Middle frontal gyrus (tissue), 1 donor: ENCODE data around the gene MS4A10.

Source experiments
- DNase-seq: peaks from one replicate; pipeline ENCODE4 v3.0.0-alpha.2; 2015; ENCODE audit warnings: low spot score; ENCODE audit errors: extremely low spot score

Gene MS4A10

DNA sequence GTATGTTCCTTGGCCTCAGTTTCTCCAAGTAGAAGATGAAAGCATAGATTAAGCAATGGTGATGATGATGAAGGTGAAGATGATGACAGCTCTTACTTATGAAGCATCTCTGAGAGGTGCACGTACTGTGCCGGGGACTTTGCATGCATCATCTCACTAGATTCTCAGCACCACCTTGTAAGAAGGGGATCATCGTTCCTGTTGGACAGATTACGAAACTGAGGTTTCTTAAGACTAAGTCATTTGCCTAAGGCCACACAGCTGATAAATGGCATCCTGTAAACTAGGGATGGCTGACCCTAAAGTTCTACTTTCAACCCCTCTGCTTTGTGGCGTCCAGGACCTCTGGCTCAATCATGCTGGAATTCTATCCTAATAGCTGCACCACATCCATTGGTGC, 19.8 kb upstream of the MS4A10 start:
- no peak for DNase-seq

DNA sequence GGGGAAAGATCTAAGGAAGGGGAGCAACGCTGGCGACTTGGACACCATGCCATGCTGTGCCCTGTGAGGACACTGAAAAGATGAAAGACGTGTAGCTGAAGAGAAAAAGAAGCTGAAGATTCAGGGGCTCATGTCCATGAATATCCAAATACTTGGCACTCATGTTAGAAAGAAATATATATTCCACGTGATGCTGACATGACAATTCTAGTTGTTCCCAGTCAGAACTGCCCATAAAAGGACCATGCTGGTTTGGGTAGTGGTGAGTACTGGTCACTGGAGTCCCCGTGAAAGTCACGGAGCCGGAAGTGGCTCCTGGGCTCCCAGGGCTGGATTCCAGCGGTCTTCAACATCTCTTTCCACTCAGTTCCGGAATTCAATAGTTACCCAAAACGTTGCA, 18.6 kb upstream of the MS4A10 start:
- no peak for DNase-seq

DNA sequence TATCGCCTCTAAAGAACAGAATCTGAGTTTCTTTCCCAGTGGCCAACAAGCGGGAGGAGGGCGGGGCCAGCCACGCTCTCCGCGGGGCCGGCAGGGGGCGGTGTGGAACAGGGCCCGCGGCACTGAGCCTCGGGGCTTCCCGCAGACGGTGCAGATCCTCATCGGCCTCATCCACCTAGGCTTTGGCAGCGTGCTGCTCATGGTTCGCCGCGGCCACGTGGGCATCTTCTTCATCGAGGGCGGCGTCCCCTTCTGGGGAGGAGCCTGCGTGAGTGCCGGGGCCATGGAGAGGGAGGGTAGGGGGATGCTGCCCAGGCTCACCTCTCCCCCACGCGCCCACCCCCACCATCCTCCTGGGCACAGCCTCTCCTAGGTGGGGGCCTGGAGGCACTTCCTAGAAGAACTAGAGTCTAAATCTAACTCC, 17.7 kb upstream of the MS4A10 start:
- no peak for DNase-seq

DNA sequence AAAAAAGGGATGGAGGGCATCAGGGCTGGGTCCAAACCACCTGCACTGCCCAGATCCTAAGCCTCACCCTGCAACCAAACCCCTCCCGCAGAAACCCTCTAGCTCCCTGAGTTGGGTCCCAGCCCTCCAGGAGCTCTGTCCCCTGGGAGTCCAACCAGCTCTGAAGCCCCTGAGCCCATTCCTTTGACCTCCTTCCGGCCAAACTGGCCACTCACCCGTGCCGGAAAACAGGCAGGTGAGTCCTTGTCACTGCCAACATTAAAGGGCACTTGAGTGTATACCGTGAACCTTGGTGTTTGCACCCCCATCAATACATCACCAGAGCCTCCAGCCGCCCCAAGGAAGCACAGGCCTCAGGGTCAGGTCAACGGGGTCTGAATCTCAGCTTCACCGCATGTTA, 16.9 kb upstream of the MS4A10 start:
- no peak for DNase-seq

DNA sequence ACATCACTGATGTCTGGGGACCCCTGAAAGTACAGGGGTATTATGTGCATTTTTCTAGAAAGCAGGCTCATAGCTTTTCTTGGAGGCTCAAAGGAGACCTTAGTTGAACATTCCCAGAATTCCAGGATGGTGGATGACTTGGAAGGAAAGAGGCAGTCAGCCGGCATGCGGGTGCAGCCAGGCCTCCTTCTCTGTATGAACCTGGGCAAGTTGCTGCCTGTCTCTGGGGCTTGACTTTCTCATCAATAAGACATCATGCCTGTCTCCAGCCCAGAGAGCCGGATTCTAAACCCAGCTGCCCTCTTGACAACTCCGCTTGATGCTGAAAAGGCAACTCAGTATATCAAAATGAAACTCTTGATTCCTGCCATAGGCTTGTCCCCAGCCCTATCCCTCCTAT, 15.9 kb upstream of the MS4A10 start:
- no peak for DNase-seq

DNA sequence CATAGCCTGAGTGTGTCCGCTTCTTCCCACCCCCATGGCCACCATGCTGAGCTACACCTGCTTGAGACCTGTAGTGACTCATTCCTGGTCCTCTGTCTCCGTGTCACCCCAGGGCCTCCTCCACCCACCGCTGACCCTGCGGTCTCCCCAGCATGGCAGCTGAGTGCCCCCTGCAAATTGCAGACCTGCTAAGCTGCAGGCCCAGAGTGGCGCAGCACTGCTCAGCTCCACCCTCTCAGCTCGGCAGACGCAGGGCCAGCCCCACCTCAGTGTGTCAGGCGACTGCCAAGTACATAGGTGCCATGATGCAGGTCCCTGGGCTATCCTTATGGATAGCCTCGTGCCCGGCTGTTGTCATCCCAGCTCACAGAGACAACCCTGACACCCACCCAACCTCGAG, 15.3 kb upstream of the MS4A10 start:
- DNase-seq = no peak

DNA sequence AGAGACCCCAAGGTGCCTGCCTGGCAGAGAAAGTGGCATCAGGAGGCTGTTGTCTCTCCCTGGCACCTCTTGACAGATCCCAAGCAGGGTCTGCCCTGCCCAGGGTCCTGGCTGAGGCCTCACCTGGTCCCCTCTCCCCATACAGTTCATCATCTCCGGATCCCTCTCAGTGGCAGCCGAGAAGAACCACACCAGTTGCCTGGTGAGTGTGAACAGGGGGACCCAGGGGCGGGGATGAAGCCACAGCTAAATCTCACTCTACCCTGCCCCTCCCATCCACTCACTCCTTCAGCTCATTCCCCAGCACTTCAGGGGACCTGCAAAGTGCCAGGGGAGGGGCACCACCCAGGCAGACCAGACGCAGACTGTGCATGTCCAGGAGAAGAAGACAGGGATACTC, 14.0 kb upstream of the MS4A10 start:
- no peak for DNase-seq

DNA sequence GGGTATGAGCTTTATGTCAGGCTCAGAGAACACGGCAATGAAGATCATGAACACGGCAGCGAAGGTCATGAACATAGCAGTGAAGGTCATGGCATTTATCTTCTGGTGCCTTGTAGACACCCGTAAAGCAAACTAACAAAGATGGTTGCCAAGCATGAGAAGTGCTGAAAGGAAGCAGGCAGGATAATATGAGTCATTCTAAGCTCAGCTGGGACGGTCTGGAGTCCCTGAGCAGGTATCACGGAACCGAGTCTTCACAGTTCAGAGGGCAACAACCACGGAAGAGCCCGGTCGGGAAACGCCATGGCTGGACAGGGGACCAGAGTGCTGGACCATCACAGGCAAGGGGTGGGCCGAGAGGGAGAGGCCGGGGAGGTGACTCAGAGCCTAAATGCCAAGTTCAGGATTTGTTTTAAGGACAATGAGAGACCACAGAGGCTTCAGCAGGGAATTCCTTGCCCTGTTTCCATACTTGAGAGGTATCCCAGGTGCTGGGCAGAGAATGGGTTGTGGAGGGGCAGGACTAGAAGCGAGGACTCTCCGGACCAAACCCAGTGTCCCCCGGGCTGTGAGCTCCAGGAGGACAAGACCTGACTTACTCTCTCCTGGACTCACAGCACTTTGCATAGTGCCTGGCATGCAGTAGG, 13.1 kb upstream of the MS4A10 start:
- DNase-seq = no peak

DNA sequence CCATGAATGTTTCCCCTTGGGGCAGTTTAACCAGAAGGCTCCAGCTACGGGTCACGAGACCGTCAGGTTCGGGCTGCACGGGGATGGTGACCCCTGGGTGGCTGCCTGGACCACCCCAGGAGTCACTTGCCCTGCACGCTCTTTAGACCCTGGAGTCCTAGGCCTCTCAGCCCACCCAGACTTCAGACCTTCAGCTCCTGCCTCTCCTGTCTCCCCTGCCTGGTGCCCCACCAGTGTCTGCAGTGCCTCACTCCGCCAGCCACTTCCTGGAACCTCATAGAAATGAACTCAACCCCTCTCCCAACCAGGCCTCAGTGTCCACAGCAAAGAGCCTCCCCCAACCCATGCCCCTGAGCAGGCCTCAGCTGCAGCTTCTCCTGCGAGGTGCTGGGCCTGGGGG, 12.5 kb upstream of the MS4A10 start:
- no peak for DNase-seq

DNA sequence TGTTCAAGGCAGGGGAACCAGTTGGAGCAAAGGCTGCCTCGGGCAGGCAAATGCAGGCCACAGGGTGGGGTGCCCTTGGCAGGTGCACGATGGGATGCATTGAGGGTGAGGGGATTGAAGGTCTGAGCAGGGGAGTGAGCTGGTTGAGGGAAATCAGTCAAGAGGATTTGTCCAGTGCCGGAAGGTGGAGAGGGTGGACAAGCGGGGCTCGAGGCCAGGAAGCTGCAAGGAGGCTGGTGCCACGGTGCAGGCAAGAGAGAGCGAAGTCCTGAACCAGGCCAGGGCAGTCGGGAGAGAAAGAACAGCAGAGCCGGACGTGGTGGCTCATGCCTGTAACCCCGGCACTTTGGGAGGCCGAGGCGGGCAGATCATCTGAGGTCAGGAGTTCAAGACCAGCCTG, 10.4 kb upstream of the MS4A10 start:
- DNase-seq = no peak

DNA sequence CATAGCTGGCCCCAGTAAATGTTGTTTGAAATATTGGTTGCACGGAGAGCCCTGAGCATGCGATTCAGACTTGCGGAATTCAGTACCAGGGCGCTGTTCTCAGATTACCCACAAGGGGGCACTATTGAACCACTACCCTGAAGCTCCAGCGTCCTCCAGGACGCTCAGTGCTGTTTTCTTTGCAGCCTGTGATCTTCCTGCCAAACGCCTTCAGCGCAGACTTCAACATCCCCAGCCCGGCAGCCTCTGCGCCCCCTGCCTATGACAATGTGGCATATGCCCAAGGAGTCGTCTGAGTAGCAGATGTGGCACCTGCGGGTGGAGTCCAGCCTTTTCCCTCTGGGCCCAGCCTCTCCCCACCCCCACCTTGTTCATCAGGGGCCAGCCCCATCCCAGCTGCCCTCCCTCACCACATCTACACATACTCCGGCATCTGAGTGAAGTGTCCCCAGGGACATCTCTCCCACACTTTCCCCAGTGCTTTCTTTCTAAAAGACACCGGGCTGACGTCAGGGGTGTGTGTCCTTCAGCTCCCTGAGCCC, 9.6 kb upstream of the MS4A10 start:
- DNase-seq = peak; percentile 81

DNA sequence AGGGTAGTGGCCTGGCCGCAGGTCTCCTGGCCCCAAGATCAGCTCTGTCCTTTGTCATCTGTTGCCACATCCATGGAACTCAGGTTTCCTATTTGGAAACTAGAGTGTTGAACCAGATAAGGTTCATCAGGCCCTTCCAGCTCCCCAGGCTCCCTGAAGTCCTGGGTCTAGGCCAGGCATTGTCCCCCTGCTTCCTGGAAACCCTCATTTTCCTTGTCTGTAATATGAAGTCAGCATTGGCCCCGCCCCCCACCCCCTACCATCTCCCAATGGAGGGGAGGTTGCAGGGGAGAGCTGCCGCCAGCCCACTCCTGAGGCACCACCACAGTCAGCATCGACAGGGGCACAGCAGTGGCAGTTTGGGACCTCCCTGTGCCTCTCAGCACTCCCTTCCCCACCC, 9.0 kb upstream of the MS4A10 start:
- DNase-seq = no peak

DNA sequence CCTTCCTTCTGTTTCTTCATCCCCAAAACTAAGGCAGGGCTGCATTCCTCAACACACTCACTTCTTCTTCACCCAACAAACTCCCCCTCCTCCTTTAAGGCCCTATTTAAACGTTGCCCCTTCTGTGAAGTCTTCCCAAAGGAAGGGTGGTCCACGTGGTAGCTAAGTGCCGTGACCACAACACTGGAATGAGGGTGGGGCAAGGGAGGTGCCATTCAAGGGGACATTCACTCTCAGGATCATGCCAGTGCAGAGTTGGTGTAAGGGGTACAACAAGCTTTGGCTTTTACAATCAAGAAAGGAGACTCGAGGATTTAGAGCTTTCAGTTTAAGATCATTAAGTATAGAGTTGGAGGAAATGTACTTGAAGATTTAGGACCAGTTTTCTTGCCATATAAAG, 8.0 kb upstream of the MS4A10 start:
- DNase-seq = no peak

DNA sequence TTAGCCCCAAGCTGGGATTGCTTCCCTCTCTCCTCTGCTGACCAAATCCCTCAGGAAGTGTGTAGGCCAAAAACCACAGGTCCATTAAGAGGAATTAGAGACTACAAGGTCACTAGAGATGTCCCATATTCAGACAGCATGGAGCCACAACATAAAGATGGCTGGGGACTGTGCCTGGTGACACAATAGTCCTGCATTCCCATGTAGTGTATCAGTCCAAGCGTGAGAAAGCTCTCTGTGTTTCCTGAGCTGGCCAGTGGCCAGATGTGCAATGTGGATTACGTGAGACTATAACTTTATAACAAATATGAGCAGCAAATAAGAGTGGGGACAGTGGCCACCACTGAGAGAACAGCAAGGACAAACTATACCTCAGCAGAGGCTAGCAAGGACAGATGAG, 7.6 kb upstream of the MS4A10 start:
- no peak for DNase-seq

DNA sequence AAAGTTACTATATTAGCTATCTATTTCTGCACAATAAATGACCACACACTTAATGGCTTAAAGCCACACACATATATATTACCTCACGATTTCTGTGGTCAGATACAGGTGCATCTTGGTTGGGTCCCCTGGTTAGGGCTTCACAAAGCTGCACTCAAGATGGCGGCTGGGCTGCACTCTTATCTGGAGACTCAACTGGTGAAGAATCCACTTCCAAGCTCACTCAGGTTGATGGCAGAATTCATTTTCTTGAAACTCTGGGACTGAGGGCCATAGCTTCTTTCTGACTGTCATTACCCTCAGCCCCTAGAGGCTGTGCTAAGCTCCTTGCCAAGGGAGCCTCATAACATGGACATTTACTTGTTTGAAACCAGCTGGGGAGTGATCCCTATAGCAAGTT, 5.1 kb upstream of the MS4A10 start:
- DNase-seq = no peak

DNA sequence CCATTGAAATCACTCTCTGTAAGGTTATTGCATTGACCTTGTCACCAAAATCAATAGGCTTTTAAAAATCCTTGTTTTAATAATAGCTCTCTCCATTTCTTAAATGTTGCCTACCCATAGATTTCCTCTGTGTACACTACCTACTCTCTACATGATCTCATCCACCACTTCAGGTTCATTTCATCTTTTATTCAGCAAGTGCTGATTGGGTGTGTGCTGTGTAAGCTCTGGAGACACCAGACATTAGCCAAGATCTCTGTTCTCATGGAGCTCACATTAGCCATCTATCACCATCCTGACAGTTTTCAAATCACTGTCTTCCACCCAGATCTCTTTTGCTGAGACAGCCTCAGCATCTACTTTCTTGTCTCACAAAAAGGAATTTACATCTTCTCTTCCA, 4.4 kb upstream of the MS4A10 start:
- DNase-seq = no peak

DNA sequence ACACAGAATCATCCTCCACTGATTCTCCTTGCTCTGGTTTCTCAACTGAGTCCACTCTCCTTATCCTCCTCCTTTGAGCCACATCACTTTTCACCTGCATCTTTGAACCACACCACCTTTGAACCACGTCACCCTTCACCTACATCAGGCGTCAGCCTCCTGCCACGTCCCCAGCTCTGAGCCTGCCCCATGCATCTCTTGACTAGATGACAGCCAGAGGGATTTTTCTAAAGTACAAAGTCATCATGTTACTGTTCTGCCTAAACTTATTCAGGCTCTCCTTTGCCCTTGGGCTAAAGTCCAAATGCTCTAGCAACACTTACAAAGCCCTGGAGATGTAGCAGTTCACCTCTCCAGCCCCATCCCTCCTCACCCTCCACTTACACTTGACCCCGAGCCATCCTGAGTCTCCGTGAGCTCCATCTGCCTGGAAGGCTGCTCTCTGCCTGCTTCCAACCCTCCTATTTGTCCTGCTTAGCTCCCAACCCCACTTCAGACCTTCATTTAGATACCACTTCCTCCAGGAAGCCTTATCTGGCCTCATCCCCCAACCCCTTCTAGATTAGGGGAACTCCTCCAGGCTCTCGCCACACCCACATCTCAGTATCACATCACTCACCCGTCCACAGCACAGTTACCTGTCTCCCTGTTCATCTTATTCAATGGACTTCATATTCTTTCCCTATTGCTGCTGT, 3.7 kb upstream of the MS4A10 start:
- DNase-seq = no peak

DNA sequence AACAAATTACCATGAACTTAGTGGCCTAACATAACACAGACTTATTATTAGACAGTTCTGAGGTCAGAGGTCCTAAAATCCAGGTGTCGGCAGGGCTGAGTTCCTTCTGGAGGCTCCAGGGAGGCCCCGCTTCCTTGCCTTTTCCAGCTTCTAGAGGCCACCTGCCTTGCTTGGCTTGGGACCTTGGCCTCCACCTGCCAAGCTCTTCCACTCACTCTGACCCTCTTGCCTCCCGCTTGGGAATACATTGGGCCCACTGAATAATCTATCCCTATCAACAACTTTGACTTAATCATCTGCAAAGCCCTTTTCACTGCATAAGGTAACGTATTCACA, 3.2 kb upstream of the MS4A10 start:
- DNase-seq = no peak

DNA sequence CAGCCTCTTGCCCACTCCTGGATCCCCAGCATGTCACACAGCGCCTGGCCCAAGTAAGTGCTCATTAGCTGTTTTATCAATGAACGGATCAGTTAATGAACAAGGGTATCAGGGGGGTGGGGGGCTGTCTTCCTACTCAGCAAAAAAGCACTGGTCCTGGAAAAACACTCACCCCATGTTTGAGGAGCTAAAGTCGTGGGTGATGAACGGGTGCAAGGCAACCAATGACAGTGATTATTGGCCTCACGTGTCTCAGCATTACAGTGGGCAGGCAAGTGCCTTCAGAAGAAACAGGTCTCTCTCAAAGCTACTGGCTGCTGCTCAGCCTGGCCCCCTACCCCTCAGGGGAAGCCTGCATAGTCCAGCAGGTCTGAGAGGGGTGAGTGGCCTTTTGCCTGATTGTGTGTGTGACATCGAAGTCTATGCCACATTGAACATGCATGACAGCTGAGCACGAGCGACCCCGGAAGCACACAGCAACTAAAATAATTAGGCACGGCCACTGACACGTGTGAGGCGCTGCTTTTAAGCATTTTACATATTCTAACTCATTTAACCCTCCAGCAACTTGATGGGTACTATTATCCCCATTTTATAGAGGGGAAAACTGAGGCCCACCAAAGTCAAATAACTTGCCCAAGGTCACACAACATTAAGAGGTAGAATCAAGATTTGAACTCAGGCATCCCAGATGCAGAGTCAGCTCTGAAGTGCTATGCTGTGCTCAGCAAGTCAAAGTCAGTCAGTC, 2.6 kb upstream of the MS4A10 start:
- DNase-seq = no peak

DNA sequence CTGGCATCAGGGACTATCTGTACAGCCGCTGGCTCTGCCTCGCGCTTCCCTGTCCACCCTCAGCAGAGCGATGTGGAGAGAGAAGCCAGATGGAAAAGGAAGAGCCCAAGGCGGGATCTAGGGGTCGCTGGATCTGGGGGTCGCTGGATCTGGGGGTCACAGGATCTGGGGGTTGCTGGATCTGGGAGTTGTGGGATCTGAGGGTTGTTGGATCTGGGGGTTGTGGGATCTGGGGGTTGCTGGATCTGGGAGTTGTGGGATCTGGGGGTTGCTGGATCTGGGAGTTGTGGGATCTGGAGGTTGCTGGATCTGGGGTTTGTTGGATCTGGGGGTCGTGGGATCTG, 2.0 kb upstream of the MS4A10 start:
- DNase-seq = no peak

DNA sequence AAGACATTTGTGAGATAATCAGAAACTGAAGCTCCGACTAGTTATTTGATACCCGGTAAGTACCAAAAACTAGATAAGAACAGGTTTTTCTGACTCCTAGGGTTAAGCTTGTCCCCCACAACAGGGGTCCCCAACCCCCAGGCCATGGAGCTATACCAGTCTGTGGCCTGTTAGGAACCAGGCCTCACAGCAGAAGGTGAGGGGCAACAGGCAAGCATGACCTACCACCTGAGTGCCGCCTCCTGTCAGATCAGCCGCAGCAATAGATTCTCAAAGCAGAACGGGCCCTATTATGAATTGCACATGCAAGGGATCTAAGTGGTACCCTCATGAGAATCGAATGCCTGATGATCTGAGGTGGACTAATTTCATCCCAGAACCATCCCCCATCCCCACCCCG, 1.2 kb upstream of the MS4A10 start:
- DNase-seq = no peak

DNA sequence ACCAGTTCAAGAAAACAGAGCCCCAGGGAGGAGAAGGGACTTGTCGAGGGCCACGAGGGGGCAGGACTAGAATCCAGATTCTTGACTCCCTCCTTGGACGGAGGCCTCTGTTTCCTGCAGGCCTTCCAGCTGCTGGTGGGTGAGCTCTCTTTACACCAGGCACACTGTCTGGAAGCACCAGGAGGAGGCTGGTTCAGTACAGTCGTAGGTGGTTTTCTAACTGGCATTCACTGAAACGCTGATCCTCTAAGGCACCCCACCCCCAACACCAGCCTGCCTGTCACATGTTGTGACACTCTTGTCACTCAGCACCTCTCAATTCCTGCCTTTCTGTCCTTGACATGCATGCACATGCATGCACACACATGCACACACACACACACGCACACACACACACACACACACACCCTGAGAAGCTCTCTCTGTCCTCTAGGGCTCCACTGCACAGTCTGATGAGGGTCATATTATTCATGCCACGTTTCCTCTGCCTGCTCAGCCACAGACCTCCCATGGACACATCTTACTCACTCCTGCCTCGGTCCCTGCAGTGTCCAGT, 751 bp downstream of the MS4A10 start:
- DNase-seq = no peak
